HepG2 (cell line): Measurements from ENCODE around the gene CREG2. TPM values are rescaled to one million over a fixed set of nuclear protein-coding genes. Genes with fewer than 3 reads are reported as not detected.
A peak's percentile ranks its signal among the peaks of the same experiment; 100 is the strongest.

Source experiments
- ATAC-seq: fragments of 200-7000 bp; cut with Tn5 transposase; 3 replicates; pipeline ENCODE4 v1.9.1; 2020; ENCODE audit warnings: mild to moderate bottlenecking, moderate library complexity
- BruUV-seq: library from RNA; stranded (reverse); fragments of 400-500 nt; replicated peaks from 2 replicates; lab custom pipeline; 2021; lab: Mats Ljungman, UMichigan
- CTCF ChIA-PET: fragments of 300-600 bp; formaldehyde crosslinking; extraction: SDS; loops from one replicate; lab custom pipeline; 2021; ENCODE audit warnings: low total read pairs, inconsistent platforms, low intra/inter-chr PET ratio; lab: Yijun Ruan, JAX
- POLR2A ChIA-PET: fragments of 350-600 bp; sonication (Branson Sonifier 250); formaldehyde crosslinking; loops from one replicate; lab custom pipeline; 2020; ENCODE audit warnings: antibody characterized with exemption, inconsistent platforms; lab: Yijun Ruan, JAX
- DNase-seq: peaks from one replicate; pipeline ENCODE4 v3.0.0-alpha.2; 2015; ENCODE audit warnings: low spot score
- FAIRE-seq: peaks from 3 replicates; lab custom pipeline; 2011; peaks lifted over from hg19 to GRCh38; lab: Jason Lieb, UNC
- H2AFZ ChIP-seq: one replicate; pipeline ENCODE4 v1.6.1; 2011; ENCODE audit warnings: low read length, inconsistent platforms
- H3K27ac ChIP-seq: fragments of 300-600 bp; 3 replicates; pipeline ENCODE4 v1.8.0; 2011; ENCODE audit warnings: mixed run types, mild to moderate bottlenecking, mixed read lengths, low read length, inconsistent platforms; ENCODE audit not compliant: insufficient read depth; ENCODE audit errors: extremely low read length
- H3K27me3 ChIP-seq, 2 experiments: fragments of 200-600 bp in 1 of 2; 2 replicates in 1 of 2; 3 replicates in 1 of 2; pipeline versions ENCODE4 v1.6.0 to v1.8.0; 2011; ENCODE audit warnings: low read length in 2 of 2, mild to moderate bottlenecking in 2 of 2, moderate library complexity in 2 of 2, inconsistent platforms in 1 of 2; ENCODE audit not compliant: insufficient read depth in 2 of 2, control insufficient read depth in 1 of 2
- H3K36me3 ChIP-seq, 2 experiments: fragments of 200-600 bp in 1 of 2; replicated peaks in 1 of 2; 2 replicates in 1 of 2; 3 replicates in 1 of 2; pipeline versions ENCODE4 v1.5.1 to v1.8.0; 2011; ENCODE audit warnings: low read length in 2 of 2, inconsistent platforms in 1 of 2; ENCODE audit not compliant: insufficient read depth in 2 of 2, control insufficient read depth in 1 of 2
- H3K4me1 ChIP-seq: 2 replicates; pipeline ENCODE4 v1.5.1; 2012; ENCODE audit warnings: low read length, inconsistent platforms; ENCODE audit not compliant: insufficient read depth
- H3K4me2 ChIP-seq: 2 replicates; pipeline ENCODE4 v1.6.0; 2011; ENCODE audit warnings: low read depth, low read length, inconsistent platforms
- H3K4me3 ChIP-seq, 3 experiments: fragments of 200-600 bp in 1 of 3; sonication (generic), shearing (Covaris generic) in 1 of 3; replicated peaks in 1 of 3; 2 replicates each; pipeline ENCODE4 v1.5.1; 2011 to 2016; ENCODE audit warnings: low read length in 3 of 3, inconsistent platforms in 2 of 3, low read depth in 2 of 3, mild to moderate bottlenecking in 2 of 3, control low read depth in 1 of 3, mixed read lengths in 1 of 3; ENCODE audit not compliant: insufficient read depth in 1 of 3
- H3K79me2 ChIP-seq: one replicate; pipeline ENCODE4 v1.6.1; 2011; ENCODE audit warnings: low read length, inconsistent platforms; ENCODE audit not compliant: insufficient read depth
- H3K9ac ChIP-seq: 2 replicates; pipeline ENCODE4 v1.6.0; 2011; ENCODE audit warnings: mild to moderate bottlenecking, low read depth, low read length, inconsistent platforms; ENCODE audit not compliant: insufficient read depth
- H3K9me3 ChIP-seq: 2 replicates; pipeline ENCODE4 v1.5.1; 2012; ENCODE audit warnings: mild to moderate bottlenecking, low read length
- H4K20me1 ChIP-seq: 2 replicates; pipeline ENCODE4 v1.6.0; 2011; ENCODE audit warnings: inconsistent platforms, mild to moderate bottlenecking, low read length, moderate library complexity; ENCODE audit not compliant: insufficient read depth
- CEBPG ChIP-seq: IDR thresholded peaks from 2 replicates; pipeline ENCODE4 v1.6.1; 2016
- EHMT2 ChIP-seq: fragments of 200-600 bp; sonication (generic); IDR thresholded peaks from 2 replicates; pipeline ENCODE4 v1.7.0; 2017; ENCODE audit warnings: antibody characterized with exemption, low read depth, low read length, borderline replicate concordance
- ETV5 ChIP-seq: IDR thresholded peaks from 2 replicates; pipeline ENCODE4 v1.6.1; 2018; ENCODE audit warnings: missing biosample characterization, missing genetic modification reagents, inconsistent platforms, borderline replicate concordance
- GFI1 ChIP-seq: sonication (generic); formaldehyde crosslinking; IDR thresholded peaks from 2 replicates; pipeline ENCODE4 v1.5.0; 2020; ENCODE audit warnings: missing genetic modification reagents, mild to moderate bottlenecking, borderline replicate concordance
- RFX1 ChIP-seq: fragments of 450-650 bp; IDR thresholded peaks from 2 replicates; pipeline ENCODE4 v1.6.1; 2017
- ZNF121 ChIP-seq: sonication (generic); formaldehyde crosslinking; IDR thresholded peaks from 2 replicates; pipeline ENCODE4 v1.5.0; 2020; ENCODE audit warnings: mild to moderate bottlenecking, missing genetic modification reagents
- ZNF562 ChIP-seq: sonication (generic); formaldehyde crosslinking; IDR thresholded peaks from 2 replicates; pipeline ENCODE4 v1.8.0; 2022; ENCODE audit warnings: missing genetic modification reagents, borderline replicate concordance
- ZSCAN12 ChIP-seq: sonication (generic); formaldehyde crosslinking; IDR thresholded peaks from 2 replicates; pipeline ENCODE4 v1.9.0; 2021; ENCODE audit warnings: mild to moderate bottlenecking, missing genetic modification reagents
- WGBS: methylation state at CpG from one replicate; pipeline ENCODE4 v1.1.6; 2017; ENCODE audit warnings: low lambda C conversion rate; 5-methylcytosine and 5-hydroxymethylcytosine counted together
- in situ Hi-C: cut with HindIII; loops from 2 replicates; pipeline ENCODE4 v1.10.0; 2017; ENCODE audit warnings: low pct_unique_long_range_greater_than_20kb; ENCODE audit not compliant: extremely low pct_ligation_motif_present
- intact Hi-C: fragments of 100-400 bp; cut with micrococcal nuclease; formaldehyde crosslinking; loops from one replicate; pipeline ENCODE4 v1.10.0; 2022; ENCODE audit not compliant: unreplicated experiment
- polyA plus RNA-seq, 8 experiments: library from polyadenylated mRNA; depleted of rRNA in 3 of 8; stranded (reverse) in 7 of 8; unstranded in 1 of 8; fragments of >200 nt; fragmentation: Illumina TruSeq in 4 of 8; extraction: Trizol in 4 of 8; gene quantifications; 2 replicates each; pipeline versions ENCODE4 v1.2.1 to v1.2.3, GENCODE V29; 2011 to 2016; ENCODE audit warnings: low read depth in 4 of 8, missing spikeins in 1 of 8, mixed read lengths in 1 of 8; ENCODE audit not compliant: insufficient read depth in 1 of 8
- total RNA-seq, 5 experiments: library from RNA; depleted of rRNA; stranded (reverse); fragments of >200 nt; fragmentation: Illumina TruSeq; extraction: Trizol; gene quantifications; 2 replicates each; pipeline ENCODE4 v1.2.3, GENCODE V29; 2016; ENCODE audit warnings: low read depth in 1 of 5
- TF ChIP-seq, protein P1 (sequence below): sonication (generic); formaldehyde crosslinking; IDR thresholded peaks from 2 replicates; pipeline ENCODE4 v1.4.0; 2020; ENCODE audit warnings: missing genetic modification reagents
- TF ChIP-seq, protein P2 (sequence below): IDR thresholded peaks from 2 replicates; pipeline ENCODE4 v1.6.1; 2016; ENCODE audit warnings: low read depth

CREG2 gene
- total and polyA plus RNA-seq, 2 of the 13 experiments (the other 11 are each of a cell fraction or from before 2014, with no cell fraction given): 0.18 to 0.26 TPM

DNA sequence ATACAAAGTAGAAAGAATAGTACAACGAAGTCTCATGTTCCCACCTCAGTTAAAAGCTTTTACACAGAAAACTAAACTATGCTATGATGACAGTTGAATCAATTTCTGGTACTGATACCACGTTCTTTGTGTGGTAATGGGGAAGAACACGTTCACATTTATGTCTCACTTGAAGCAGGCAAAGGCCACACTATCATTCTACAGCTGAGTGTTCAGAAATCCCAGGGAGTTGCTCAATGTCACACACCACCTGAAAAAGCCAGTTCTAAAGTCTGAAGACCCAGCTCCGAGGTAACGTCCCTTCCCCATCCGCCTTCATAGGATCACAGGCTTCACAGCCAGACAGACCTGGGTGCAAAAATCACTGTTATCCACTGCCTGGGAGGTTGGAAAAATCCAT, 87.7 kb downstream of the CREG2 start (continued):
- TF ChIP-seq, protein P1, sequence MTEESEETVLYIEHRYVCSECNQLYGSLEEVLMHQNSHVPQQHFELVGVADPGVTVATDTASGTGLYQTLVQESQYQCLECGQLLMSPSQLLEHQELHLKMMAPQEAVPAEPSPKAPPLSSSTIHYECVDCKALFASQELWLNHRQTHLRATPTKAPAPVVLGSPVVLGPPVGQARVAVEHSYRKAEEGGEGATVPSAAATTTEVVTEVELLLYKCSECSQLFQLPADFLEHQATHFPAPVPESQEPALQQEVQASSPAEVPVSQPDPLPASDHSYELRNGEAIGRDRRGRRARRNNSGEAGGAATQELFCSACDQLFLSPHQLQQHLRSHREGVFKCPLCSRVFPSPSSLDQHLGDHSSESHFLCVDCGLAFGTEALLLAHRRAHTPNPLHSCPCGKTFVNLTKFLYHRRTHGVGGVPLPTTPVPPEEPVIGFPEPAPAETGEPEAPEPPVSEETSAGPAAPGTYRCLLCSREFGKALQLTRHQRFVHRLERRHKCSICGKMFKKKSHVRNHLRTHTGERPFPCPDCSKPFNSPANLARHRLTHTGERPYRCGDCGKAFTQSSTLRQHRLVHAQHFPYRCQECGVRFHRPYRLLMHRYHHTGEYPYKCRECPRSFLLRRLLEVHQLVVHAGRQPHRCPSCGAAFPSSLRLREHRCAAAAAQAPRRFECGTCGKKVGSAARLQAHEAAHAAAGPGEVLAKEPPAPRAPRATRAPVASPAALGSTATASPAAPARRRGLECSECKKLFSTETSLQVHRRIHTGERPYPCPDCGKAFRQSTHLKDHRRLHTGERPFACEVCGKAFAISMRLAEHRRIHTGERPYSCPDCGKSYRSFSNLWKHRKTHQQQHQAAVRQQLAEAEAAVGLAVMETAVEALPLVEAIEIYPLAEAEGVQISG (CRISPR knock-in tag): no peak
- no peak for TF ChIP-seq RFX1
- TF ChIP-seq GFI1 (CRISPR knock-in tag): peak; percentile 31; the same call in 1 of the 2 replicates
- no peak for TF ChIP-seq ZSCAN12 (CRISPR knock-in tag)
- TF ChIP-seq CEBPG (CRISPR knock-in tag): peak; percentile 30; the same call in 1 of the 2 replicates
- TF ChIP-seq, protein P2, sequence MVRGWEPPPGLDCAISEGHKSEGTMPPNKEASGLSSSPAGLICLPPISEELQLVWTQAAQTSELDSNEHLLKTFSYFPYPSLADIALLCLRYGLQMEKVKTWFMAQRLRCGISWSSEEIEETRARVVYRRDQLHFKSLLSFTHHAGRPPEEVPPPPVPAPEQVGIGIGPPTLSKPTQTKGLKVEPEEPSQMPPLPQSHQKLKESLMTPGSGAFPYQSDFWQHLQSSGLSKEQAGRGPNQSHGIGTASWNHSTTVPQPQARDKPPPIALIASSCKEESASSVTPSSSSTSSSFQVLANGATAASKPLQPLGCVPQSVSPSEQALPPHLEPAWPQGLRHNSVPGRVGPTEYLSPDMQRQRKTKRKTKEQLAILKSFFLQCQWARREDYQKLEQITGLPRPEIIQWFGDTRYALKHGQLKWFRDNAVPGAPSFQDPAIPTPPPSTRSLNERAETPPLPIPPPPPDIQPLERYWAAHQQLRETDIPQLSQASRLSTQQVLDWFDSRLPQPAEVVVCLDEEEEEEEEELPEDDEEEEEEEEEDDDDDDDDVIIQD: no peak
- no peak for TF ChIP-seq ZNF562 (CRISPR knock-in tag)
- TF ChIP-seq ETV5 (CRISPR knock-in tag): no peak

DNA sequence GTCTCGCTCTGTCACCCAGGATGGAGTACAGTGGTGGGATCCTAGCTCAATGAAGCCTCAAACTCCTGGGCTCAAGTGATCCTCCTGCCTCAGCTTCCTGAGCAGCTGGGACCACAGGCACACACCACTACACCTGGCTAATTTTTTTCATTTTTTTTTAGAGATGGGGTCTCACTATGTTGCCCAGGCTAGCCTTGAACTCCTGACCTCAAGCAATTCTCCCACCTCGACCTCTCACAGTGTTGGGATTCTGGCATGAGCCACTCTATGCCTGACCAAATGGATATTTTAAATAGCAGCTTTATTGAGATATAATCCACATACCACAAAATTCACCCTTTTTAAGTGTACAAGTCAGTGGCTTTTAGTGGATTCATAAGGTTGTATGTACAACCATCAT, 89.9 kb downstream of the CREG2 start:
- H3K36me3 ChIP-seq: peaks cover 13 to 76% of the 10 kb centered on the region in 2 experiments
- H3K4me2 ChIP-seq: no peak overlapping the region
- H3K9me3 ChIP-seq: no peaks in the 10 kb centered on the region
- ChIA-PET POLR2A (interaction anchor here (1.7 kb wide), 1 partner anchor 11 kb away, joined by 7 read pairs; the partner anchor contains the start of gene RNF149), CTCF (no interaction called here)
- intact Hi-C loops: no loop called here
- ATAC-seq (no peak), FAIRE-seq (no peak), DNase-seq (no peak)
- H3K27ac ChIP-seq: no peak overlapping the region
- H3K4me3 ChIP-seq: no peak overlapping the region
- BruUV-seq: no TSS peak
- peaks cover 70% of the 10 kb centered on the region for H4K20me1 ChIP-seq
- H3K9ac ChIP-seq: no peak overlapping the region
- 86% methylated on average over 2 of the region's 2 CpGs for WGBS
- no peak overlapping the region for H2AFZ ChIP-seq
- peaks cover 67% of the 10 kb centered on the region for H3K4me1 ChIP-seq
- in situ Hi-C loops: no loop called here
- H3K79me2 ChIP-seq: peaks cover 94% of the 10 kb centered on the region
- H3K27me3 ChIP-seq: no peaks in the 10 kb centered on the region
- TF ChIP-seq ZNF121 (peak; percentile 93), EHMT2 (no peak)
